ENCODE data around the gene LYSMD1. TPM values are rescaled to one million over a fixed set of nuclear protein-coding genes. Genes with fewer than 3 reads are reported as not detected.
A peak's percentile ranks its signal among the peaks of the same experiment; 100 is the strongest.
"Not testable (repeated sequence)": the region's sequence is repeated elsewhere in the genome, so short reads cannot be mapped to it uniquely, and the experiment has no call there.

The LYSMD1 gene
- 5.3 TPM for total RNA-seq
- long read RNA-seq: 0 reads

- peak; percentile 96 for DNase-seq (ENCODE audit: low spot score)
These were observed at the start of gene LYSMD1, which contains the start of gene SCNM1 for GRCh38 chr1:151165738-151166504. TSS of gene LYSMD1 (minus strand) at chr1:151165902. CDS start at chr1:151165258, 644 bp downstream. TSS of gene SCNM1 (plus strand) at chr1:151166144. CDS start at chr1:151166153, 9 bp downstream.

GRCh38 chr1:151213560-151213959 is 47.9 kb upstream of the LYSMD1 start:
- DNase-seq (ENCODE audit: low spot score): no peak

- no peak for DNase-seq (ENCODE audit: low spot score)
These were observed 46.4 kb upstream of the LYSMD1 start for GRCh38 chr1:151211972-151212705.

GRCh38 chr1:151210830-151211229 is 45.1 kb upstream of the LYSMD1 start:
- no peak for DNase-seq (ENCODE audit: low spot score)

DNA sequence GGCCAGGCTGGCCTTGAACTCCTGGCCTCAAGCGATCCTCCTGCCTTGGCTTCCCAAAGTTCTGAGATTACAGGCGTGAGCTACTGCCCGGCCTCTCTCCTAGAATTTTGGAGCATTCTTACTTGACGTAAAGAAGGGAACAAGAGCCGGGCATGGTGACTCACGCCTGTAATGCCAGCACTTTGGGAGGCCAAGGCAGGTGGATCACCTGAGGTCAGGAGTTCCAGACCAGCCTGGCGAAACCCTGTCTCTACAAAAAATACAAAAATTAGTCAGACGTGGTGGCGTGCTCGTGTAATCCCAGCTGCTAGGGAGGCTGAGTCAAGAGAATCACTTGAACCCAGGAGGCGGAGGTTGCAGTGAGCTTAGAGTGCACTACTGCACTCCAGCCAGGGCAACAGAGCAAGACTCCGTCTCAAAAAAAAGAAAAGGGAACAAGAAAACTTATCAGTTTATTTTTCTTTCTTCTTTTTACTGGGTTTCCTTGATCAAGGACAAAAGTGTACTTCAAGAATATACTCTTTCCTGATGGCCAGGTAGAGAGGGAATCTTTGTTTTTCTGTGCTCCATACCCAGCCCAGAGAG is 39.8 kb upstream of the LYSMD1 start:
- not testable (repeated sequence) for DNase-seq (ENCODE audit: low spot score)

GRCh38 chr1:151199873-151200581 is 34.3 kb upstream of the LYSMD1 start:
- DNase-seq (ENCODE audit: low spot score): peak; percentile 28

- peak; percentile 100 for DNase-seq (ENCODE audit: low spot score)
These were observed 32.8 kb upstream of the LYSMD1 start, which contains the start of gene PIP5K1A for GRCh38 chr1:151198254-151199127. TSS of gene PIP5K1A (plus strand) at chr1:151198552. CDS start at chr1:151198997, 445 bp downstream.

DNA sequence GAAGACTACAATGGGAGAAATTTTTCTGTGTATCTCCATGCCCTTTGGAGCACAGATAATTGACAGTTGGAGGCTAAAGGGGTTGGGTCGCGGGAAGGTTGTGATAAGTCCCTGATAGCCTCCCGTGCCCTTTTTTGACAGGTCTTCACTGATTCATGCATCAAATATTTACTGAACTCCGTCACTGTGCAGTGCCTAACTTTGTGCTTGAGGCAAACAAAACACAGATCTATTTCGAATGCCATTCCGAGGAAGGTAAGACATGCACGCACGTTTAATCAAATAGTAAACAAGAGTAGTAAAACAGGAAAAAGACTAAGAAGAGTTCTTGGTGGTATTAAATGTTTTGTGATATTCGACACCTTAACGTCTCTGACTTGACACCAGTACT is 32.2 kb upstream of the LYSMD1 start:
- no peak for DNase-seq (ENCODE audit: low spot score)

GRCh38 chr1:151196292-151196800 is 30.6 kb upstream of the LYSMD1 start:
- peak; percentile 14 for DNase-seq (ENCODE audit: low spot score)

DNA sequence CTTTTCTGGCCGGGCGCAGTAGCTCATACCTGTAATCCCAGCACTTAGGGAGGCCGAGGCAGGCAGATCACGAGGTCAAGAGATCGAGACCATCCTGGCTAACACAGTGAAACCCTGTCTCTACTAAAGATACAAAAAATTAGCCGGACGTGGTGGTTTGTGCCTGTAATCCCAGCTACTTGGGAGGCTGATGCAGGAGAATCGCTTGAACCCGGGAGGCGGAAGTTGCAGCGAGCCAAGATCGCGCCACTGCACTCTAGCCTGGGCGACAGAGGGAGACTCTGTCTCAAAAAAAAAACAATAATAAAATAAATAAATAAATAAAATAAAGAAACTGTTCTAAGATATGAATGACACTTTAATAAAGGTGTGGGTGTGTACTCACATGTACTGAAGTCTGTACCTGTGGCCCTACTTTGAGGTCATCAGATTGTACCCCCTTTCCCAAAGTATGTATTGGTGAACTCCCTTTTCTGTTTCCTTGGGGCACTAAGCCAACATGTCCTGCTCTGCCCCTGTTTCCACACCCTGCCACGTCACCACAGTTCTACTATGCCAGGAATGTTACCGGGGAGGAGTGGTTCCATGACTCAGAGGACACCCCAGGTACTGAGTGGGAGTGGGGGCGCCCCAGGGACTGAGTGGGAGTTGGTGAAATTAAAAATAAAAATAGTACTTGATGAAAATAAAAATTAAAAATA is 29.3 kb upstream of the LYSMD1 start:
- peak; percentile 84 for DNase-seq (ENCODE audit: low spot score)

GRCh38 chr1:151193856-151194255 is 28.2 kb upstream of the LYSMD1 start:
- no peak for DNase-seq (ENCODE audit: low spot score)

DNA sequence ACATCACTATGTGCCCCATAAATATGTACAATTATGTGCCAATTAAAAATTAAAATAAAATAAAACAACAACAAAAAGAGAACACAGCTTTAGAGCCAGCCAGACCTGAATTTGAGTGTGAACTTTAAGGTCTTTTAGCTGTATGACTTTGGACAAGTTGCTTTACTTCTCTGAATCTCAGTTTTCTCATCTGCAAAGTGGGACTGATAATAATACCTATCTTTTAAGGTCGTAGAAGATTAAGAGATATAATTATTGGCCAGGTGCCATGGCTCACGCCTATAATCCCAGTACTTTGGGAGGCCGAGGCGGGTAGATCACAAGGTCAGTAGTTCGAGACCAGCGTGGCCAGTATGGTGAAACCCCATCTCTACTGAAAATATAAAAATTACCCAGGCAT is 27.6 kb upstream of the LYSMD1 start:
- DNase-seq (ENCODE audit: low spot score): no peak

- DNase-seq (ENCODE audit: low spot score): peak; percentile 41
These were observed 26.3 kb upstream of the LYSMD1 start for GRCh38 chr1:151192047-151192446.

- DNase-seq (ENCODE audit: low spot score): peak; percentile 93
These were observed 24.1 kb upstream of the LYSMD1 start, which contains the start of gene VPS72 for GRCh38 chr1:151189637-151190445. TSS of gene VPS72 (minus strand) at chr1:151190197. CDS start at chr1:151190121, 76 bp downstream.

GRCh38 chr1:151188667-151189066 is 23.0 kb upstream of the LYSMD1 start:
- DNase-seq (ENCODE audit: low spot score): peak; percentile 39

DNA sequence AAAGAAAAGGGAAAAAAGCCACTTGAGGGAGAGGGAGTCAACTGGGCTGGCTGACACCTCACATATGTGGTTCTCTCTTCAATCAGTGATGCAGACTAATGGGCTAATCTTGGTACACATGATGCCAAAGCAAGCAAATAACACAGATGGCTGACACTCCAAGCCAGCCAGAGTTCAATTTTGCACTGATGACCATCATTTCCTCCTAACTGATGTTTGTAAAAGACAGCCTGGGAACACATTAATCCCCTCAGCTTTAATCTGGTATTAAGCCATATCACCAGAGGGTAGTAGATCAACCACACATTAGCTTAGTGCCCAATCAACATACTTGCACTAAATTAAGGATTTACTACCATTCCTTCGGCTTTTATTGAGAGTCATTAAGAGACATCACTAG is 21.5 kb upstream of the LYSMD1 start:
- DNase-seq (ENCODE audit: low spot score): no peak

DNA sequence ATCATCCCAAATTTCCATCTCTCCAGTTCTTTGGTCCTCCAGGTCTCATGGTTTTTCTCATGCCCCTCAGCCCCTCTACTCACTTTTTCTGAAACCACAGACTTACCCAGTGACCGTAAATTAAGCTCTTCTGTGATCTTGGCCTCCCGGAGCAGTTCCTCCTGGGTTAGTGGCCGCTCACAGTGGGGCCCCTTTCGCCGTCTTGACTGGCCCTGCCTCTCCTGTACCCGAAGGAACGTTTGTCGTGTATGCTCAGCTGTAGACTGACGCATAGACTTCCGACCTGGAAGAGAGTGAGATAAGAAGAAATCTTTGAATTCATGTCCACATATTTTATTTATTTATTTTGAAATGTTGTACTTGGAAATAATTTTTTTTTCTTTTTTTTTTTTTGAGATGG is 18.5 kb upstream of the LYSMD1 start:
- DNase-seq (ENCODE audit: low spot score): peak; percentile 49

GRCh38 chr1:151176514-151177045 is 10.9 kb upstream of the LYSMD1 start:
- peak; percentile 60 for DNase-seq (ENCODE audit: low spot score)
